ENCODE measurements around the gene CACNA1B. TPM values are rescaled to one million over a fixed set of nuclear protein-coding genes. Genes with fewer than 3 reads are reported as not detected.
"Not testable (repeated sequence)": the region's sequence is repeated elsewhere in the genome, so short reads cannot be mapped to it uniquely, and the experiment has no call there.

CACNA1B gene
- total and polyA plus RNA-seq, 2 of the 13 experiments (the other 11 are each of a cell fraction or from before 2014, with no cell fraction given): under 0.01 to 0.04 TPM

DNA sequence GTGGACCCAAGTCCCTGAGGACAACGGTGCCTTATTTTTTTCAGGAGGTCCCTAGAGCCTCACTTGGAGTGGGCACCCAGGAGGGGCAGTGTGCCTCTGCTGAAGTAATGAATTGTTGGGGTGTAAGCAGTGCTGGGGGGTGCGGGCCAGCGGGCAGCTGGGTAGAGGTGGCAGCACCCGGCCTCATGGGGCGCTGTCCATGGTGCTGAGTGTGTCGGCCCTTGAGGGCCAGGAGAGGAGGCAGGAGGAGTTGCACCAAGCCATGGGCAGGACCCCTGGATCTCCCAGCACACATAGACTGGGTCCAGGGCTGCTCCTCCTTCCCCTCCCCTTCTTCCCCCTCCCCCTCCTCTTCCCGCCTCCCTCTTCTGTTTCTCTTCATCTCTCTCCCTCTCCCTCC lies 7.0 kb downstream of the CACNA1B start (continued):
- TF ChIP-seq, protein P1, sequence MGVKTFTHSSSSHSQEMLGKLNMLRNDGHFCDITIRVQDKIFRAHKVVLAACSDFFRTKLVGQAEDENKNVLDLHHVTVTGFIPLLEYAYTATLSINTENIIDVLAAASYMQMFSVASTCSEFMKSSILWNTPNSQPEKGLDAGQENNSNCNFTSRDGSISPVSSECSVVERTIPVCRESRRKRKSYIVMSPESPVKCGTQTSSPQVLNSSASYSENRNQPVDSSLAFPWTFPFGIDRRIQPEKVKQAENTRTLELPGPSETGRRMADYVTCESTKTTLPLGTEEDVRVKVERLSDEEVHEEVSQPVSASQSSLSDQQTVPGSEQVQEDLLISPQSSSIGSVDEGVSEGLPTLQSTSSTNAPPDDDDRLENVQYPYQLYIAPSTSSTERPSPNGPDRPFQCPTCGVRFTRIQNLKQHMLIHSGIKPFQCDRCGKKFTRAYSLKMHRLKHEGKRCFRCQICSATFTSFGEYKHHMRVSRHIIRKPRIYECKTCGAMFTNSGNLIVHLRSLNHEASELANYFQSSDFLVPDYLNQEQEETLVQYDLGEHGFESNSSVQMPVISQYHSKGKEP (CRISPR knock-in tag; IDR thresholded peaks at IDR 0.05): peak; percentile 79; the same call in 1 of the 2 replicates

DNA sequence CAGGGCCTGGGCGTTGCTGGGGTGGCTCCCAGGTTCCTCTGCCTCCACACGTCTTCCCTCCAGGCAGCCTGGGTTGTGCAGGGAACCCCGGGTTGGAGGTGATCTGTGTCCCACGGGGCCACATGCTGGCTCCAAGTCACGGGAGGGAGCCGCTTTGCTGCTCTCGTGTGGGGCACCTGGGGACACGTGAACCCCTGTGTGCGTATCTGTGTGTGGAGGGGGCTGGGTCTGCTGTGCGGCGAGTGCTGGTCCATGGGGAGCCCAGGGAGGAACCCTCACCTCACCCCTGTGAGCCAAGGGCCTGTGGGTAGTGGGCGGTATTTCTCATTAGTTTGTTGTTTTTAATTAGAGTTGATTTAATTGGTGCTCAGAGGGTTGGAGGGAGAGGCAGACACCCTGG lies 7.5 kb downstream of the CACNA1B start:
- ATAC-seq; FAIRE-seq; H2AFZ ChIP-seq (ENCODE audit: low read length); H3K4me2 ChIP-seq (ENCODE audit: low read depth, low read length); H3K4me3 ChIP-seq (replicated peaks in 1 of 3; ENCODE audit: insufficient read depth in 1 of 3, low read depth in 2 of 3, low read length in 3 of 3); H3K4me1 ChIP-seq (ENCODE audit: insufficient read depth, low read length); DNase-seq (ENCODE audit: low spot score); H3K79me2 ChIP-seq (ENCODE audit: insufficient read depth, low read length); H4K20me1 ChIP-seq (ENCODE audit: insufficient read depth, low read length); H3K27ac ChIP-seq (ENCODE audit: extremely low read length, insufficient read depth, low read length); in situ Hi-C loops (cut with HindIII; ENCODE audit: extremely low pct_ligation_motif_present, low pct_unique_long_range_greater_than_20kb); H3K9ac ChIP-seq (ENCODE audit: insufficient read depth, low read depth, low read length); POLR2A ChIA-PET; intact Hi-C loops (cut with micrococcal nuclease; ENCODE audit: unreplicated experiment); BruUV-seq (replicated peaks); H3K27me3 ChIP-seq (ENCODE audit: control insufficient read depth in 1 of 2, insufficient read depth in 2 of 2, low read length in 2 of 2); H3K9me3 ChIP-seq (ENCODE audit: low read length); H3K36me3 ChIP-seq (replicated peaks in 1 of 2; ENCODE audit: control insufficient read depth in 1 of 2, insufficient read depth in 2 of 2, low read length in 2 of 2); CTCF ChIA-PET (ENCODE audit: low intra/inter-chr PET ratio, low total read pairs): not testable (repeated sequence)
- no CpG with 5 or more reads among the region's 12 CpGs for WGBS (ENCODE audit: low lambda C conversion rate)

DNA sequence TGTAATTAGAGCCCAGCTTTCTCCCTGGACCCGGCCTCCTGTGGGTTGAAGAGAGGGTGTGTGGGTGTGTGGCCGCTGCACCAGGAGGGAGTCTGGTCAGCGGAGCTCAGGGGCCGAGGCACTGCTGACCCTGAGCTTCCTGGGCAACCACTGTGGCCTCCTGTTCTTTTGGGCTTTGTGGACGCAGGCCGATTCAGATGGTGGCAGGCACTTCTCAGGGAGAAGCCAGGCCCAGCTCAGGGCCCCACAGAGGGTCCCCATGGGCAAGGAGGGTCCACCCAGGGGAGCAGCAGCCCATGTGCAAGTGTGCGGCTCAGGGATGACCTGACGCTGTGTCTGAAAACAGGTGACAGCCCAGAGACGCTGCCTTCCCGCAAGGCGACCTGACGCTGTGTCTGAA lies 11.0 kb downstream of the CACNA1B start:
- H3K79me2 ChIP-seq (ENCODE audit: insufficient read depth, low read length); DNase-seq (ENCODE audit: low spot score); FAIRE-seq; H3K9me3 ChIP-seq (ENCODE audit: low read length); in situ Hi-C loops (cut with HindIII; ENCODE audit: extremely low pct_ligation_motif_present, low pct_unique_long_range_greater_than_20kb); intact Hi-C loops (cut with micrococcal nuclease; ENCODE audit: unreplicated experiment); H3K9ac ChIP-seq (ENCODE audit: insufficient read depth, low read depth, low read length); H3K4me2 ChIP-seq (ENCODE audit: low read depth, low read length); H4K20me1 ChIP-seq (ENCODE audit: insufficient read depth, low read length); ATAC-seq; H3K27ac ChIP-seq (ENCODE audit: extremely low read length, insufficient read depth, low read length); H2AFZ ChIP-seq (ENCODE audit: low read length); POLR2A ChIA-PET; CTCF ChIA-PET (ENCODE audit: low intra/inter-chr PET ratio, low total read pairs); H3K4me3 ChIP-seq (replicated peaks in 1 of 3; ENCODE audit: insufficient read depth in 1 of 3, low read depth in 2 of 3, low read length in 3 of 3); BruUV-seq (replicated peaks); H3K36me3 ChIP-seq (replicated peaks in 1 of 2; ENCODE audit: control insufficient read depth in 1 of 2, insufficient read depth in 2 of 2, low read length in 2 of 2); H3K4me1 ChIP-seq (ENCODE audit: insufficient read depth, low read length): not testable (repeated sequence)
- 0% methylated on average over 3 of the region's 12 CpGs for WGBS (ENCODE audit: low lambda C conversion rate)
- peaks cover 6 to 18% of the 10 kb centered on the region in 2 experiments; a peak in 2 of 5 replicates for H3K27me3 ChIP-seq (ENCODE audit: control insufficient read depth in 1 of 2, insufficient read depth in 2 of 2, low read length in 2 of 2)

DNA sequence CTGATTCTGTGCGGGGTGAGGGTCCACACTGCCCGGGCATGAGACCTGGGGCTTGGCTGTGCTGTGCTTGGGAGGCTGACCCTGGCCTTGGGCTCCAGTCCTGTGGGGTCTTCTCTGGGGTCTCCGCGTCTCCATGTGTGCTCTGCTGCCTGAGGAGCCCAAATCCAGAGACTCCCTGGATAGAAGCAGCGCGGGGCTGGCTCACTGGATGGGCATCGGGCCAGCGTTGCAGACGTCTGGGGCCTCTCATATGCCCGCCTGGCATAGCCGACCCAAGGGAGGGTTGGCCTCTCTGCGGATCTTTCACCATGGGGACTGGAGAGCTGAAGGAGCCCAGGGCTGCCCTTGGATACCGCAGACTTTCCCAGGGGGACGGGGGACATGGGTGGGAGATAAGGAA lies 12.4 kb downstream of the CACNA1B start:
- no CpG with 5 or more reads among the region's 14 CpGs for WGBS (ENCODE audit: low lambda C conversion rate)
- H3K36me3 ChIP-seq (replicated peaks in 1 of 2; ENCODE audit: control insufficient read depth in 1 of 2, insufficient read depth in 2 of 2, low read length in 2 of 2); H3K4me2 ChIP-seq (ENCODE audit: low read depth, low read length); H3K4me3 ChIP-seq (replicated peaks in 1 of 3; ENCODE audit: insufficient read depth in 1 of 3, low read depth in 2 of 3, low read length in 3 of 3); in situ Hi-C loops (cut with HindIII; ENCODE audit: extremely low pct_ligation_motif_present, low pct_unique_long_range_greater_than_20kb); BruUV-seq (replicated peaks); H3K4me1 ChIP-seq (ENCODE audit: insufficient read depth, low read length); H4K20me1 ChIP-seq (ENCODE audit: insufficient read depth, low read length); H3K79me2 ChIP-seq (ENCODE audit: insufficient read depth, low read length); DNase-seq (ENCODE audit: low spot score); ATAC-seq; H3K9me3 ChIP-seq (ENCODE audit: low read length); H3K9ac ChIP-seq (ENCODE audit: insufficient read depth, low read depth, low read length); CTCF ChIA-PET (ENCODE audit: low intra/inter-chr PET ratio, low total read pairs); H2AFZ ChIP-seq (ENCODE audit: low read length); H3K27ac ChIP-seq (ENCODE audit: extremely low read length, insufficient read depth, low read length); POLR2A ChIA-PET; intact Hi-C loops (cut with micrococcal nuclease; ENCODE audit: unreplicated experiment); FAIRE-seq: not testable (repeated sequence)
- H3K27me3 ChIP-seq (ENCODE audit: control insufficient read depth in 1 of 2, insufficient read depth in 2 of 2, low read length in 2 of 2): peaks cover 6 to 26% of the 10 kb centered on the region in 2 experiments; a peak in 3 of 5 replicates

Data from HepG2 (cell line).